GM12801 (cell line): ENCODE measurements around the gene SELENOM.

Experiments used
- TF ChIP-seq, protein P1 (sequence below): IDR thresholded peaks from one replicate; pipeline ENCODE4 v1.5.1; 2011; ENCODE audit warnings: control low read depth; ENCODE audit not compliant: insufficient read length; ENCODE audit errors: extremely low read depth

The SELENOM gene

DNA sequence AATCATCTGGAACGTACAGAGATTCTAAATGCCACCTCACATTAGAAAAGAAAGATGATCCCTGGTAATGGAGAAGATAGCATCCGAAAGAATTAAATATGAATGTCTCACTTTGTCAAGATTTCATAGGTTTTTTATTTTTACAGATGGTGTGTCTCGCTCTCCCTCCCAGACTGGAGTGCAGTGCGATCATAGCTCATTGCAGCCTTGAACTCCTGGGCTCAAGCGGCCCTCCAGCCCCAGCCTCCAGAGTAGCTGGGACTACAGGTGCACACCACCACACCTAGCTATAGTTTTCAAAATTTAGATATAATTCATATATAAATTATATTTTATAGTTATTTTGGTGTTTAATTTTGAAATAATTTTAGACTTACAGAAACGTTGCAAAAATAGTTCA lies 43.0 kb downstream of the SELENOM start:
- TF ChIP-seq, protein P1, sequence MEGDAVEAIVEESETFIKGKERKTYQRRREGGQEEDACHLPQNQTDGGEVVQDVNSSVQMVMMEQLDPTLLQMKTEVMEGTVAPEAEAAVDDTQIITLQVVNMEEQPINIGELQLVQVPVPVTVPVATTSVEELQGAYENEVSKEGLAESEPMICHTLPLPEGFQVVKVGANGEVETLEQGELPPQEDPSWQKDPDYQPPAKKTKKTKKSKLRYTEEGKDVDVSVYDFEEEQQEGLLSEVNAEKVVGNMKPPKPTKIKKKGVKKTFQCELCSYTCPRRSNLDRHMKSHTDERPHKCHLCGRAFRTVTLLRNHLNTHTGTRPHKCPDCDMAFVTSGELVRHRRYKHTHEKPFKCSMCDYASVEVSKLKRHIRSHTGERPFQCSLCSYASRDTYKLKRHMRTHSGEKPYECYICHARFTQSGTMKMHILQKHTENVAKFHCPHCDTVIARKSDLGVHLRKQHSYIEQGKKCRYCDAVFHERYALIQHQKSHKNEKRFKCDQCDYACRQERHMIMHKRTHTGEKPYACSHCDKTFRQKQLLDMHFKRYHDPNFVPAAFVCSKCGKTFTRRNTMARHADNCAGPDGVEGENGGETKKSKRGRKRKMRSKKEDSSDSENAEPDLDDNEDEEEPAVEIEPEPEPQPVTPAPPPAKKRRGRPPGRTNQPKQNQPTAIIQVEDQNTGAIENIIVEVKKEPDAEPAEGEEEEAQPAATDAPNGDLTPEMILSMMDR: no peak

DNA sequence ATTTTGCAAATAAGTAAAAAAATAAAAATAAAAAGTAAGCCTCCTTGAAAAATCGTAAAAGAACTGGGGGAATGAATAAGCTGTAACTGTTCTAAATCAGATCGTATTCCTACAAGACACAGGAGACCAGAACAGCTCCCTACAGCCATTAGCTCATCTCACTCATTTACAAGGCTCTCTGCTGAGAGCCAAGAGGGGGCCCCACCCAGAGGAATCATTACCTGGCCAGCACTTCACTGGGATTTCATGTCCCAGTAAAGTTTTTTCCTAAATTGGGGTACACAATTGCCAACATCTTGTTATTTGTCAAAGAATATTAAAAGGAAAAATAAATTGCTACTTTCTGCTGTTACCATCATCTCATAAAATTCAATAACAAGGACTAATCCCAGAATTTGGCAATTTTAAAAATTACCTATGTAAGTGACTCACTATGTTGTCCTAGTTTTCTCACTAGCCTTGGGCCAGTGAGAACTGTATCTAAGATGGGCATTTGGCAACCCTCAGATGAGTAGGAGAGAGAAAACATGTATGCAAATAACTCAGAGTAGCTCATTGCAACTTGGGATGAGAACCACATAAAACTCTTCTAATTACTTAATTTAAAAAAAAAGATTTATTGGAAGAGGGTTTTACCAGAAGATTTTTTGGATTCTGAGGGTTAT lies 44.7 kb downstream of the SELENOM start:
- TF ChIP-seq, protein P1: no peak

DNA sequence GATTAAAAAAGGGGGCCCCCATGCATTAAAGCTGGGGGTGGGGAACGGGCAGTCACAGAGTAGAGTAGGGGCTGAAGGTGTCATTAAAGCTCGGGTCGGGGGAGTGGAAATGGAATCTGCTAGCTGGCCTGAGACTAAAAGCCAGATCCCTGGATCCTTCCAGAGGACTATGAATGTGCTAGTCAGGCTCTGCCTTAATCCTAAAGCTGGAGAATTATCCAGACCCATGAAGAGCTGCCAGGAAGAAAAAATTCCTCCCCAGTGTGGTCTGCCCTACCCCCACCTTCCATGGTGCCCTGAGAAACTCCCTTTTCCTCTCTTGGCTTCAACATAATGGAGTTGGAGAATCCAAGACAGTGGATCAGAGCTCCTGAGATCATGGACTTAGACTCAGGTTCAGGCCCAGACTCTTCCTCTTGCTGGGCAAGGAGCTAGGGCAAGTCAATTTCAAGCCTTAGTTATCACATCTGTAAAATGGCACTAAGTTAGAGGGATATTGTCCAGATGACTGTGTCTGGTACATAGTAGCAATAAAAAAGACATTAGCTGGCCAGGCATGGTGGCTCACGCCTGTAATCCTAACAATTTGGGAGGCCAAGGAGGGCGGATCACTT lies 50.3 kb downstream of the SELENOM start:
- TF ChIP-seq, protein P1: no peak

DNA sequence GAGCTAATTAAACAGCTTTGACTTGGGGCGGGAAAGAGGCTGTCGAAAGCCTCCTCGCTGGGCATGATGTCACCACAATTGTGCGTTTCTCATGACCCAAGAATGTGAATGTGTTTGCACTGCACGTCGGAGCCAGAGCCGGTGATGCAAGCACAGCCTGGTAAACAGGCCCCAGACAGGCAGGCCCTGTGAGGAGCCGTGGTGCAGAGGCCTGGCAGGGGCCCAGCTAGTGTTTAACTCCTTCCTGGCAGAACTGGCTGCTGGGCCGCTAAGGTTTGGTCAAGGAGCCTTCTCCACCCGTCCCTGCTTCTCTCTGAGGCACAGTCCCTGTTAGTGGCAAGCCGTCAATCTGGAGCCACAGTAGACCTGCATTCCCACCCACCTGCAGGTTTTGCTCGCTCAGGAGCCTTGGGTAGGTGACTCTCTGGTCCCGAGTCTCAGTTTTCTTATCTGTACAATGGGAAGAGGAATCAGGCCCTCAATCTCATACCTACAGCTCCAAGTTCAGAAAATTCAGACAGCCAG lies 51.7 kb downstream of the SELENOM start:
- TF ChIP-seq, protein P1: no peak

- TF ChIP-seq, protein P1: no peak
Measured at GRCh38 chr22:31055117-31055634, 52.2 kb downstream of the SELENOM start.
